NCI-H1694 treated with DMSO at 0.1 percent for 48 hours (cell line): ENCODE results near the gene L2HGDH.
A peak's percentile ranks its signal among the peaks of the same experiment; 100 is the strongest.
"Not testable (repeated sequence)": the region's sequence is repeated elsewhere in the genome, so short reads cannot be mapped to it uniquely, and the experiment has no call there.

ENCODE experiments used
- DNase-seq: peaks from one replicate; lab custom pipeline; 2025; lab: John Stamatoyannopoulos, UW

L2HGDH gene

GRCh38 chr14:50311972-50312733, at the start of gene L2HGDH, which contains the start of gene DMAC2L:
Gene L2HGDH (minus strand): TSS chr14:50312229. CDS start chr14:50312150, 79 bp downstream.
Gene DMAC2L (plus strand): TSS chr14:50312324. CDS start chr14:50321488, 9,164 bp downstream.
- DNase-seq = peak; percentile 92

GRCh38 chr14:50360851-50361250, 48.8 kb upstream of the L2HGDH start:
- no peak for DNase-seq

- DNase-seq = no peak
These were observed 48.1 kb upstream of the L2HGDH start for GRCh38 chr14:50360093-50360492.

- no peak for DNase-seq
These were observed 47.6 kb upstream of the L2HGDH start for GRCh38 chr14:50359631-50360030.

- DNase-seq = no peak
These were observed 45.8 kb upstream of the L2HGDH start for GRCh38 chr14:50357753-50358395.

GRCh38 chr14:50357124-50357523, 45.1 kb upstream of the L2HGDH start:
- no peak for DNase-seq

GRCh38 chr14:50356283-50356682, 44.3 kb upstream of the L2HGDH start:
- DNase-seq = not testable (repeated sequence)

- DNase-seq = no peak
These were observed 43.7 kb upstream of the L2HGDH start for GRCh38 chr14:50355692-50356091.

- no peak for DNase-seq
These were observed 42.5 kb upstream of the L2HGDH start for GRCh38 chr14:50354527-50354926.

- no peak for DNase-seq
These were observed 41.1 kb upstream of the L2HGDH start for GRCh38 chr14:50353126-50353525.

- DNase-seq = no peak
These were observed 40.6 kb upstream of the L2HGDH start for GRCh38 chr14:50352584-50352983.

GRCh38 chr14:50350975-50351374, 38.9 kb upstream of the L2HGDH start:
- no peak for DNase-seq

GRCh38 chr14:50348933-50349332, 36.9 kb upstream of the L2HGDH start:
- no peak for DNase-seq

GRCh38 chr14:50347521-50347920, 35.5 kb upstream of the L2HGDH start:
- DNase-seq = no peak

GRCh38 chr14:50345846-50346422, 33.9 kb upstream of the L2HGDH start:
- DNase-seq = no peak

GRCh38 chr14:50344876-50345563, 33.0 kb upstream of the L2HGDH start:
- DNase-seq = no peak

- no peak for DNase-seq
These were observed 32.2 kb upstream of the L2HGDH start for GRCh38 chr14:50344116-50344775.

GRCh38 chr14:50343434-50343833, 31.4 kb upstream of the L2HGDH start:
- peak; percentile 12 for DNase-seq

GRCh38 chr14:50342221-50343078, 30.4 kb upstream of the L2HGDH start:
- peak; percentile 91 for DNase-seq

- DNase-seq = no peak
These were observed 28.9 kb upstream of the L2HGDH start for GRCh38 chr14:50340963-50341362.

GRCh38 chr14:50340045-50340444, 28.0 kb upstream of the L2HGDH start:
- no peak for DNase-seq
